GM23338 (cell line): Measurements from ENCODE around the gene RASL12. TPM values are rescaled to one million over a fixed set of nuclear protein-coding genes. Genes with fewer than 3 reads are reported as not detected.

Experiments
- ATAC-seq: fragments of 200-7000 bp; cut with Tn5 transposase; 3 replicates; pipeline ENCODE4 v1.9.1; 2020
- DNase-seq: peaks from one replicate; pipeline ENCODE4 v3.0.0-alpha.2; 2015; ENCODE audit warnings: low spot score
- H2AFZ ChIP-seq: fragments of 200-600 bp; sonication (generic); 2 replicates; pipeline ENCODE4 v1.8.0; 2016; ENCODE audit warnings: antibody characterized with exemption, mild to moderate bottlenecking, moderate library complexity
- H3F3A ChIP-seq: fragments of 200-600 bp; sonication (generic); replicated peaks from 2 replicates; pipeline ENCODE4 v1.8.0; 2017; ENCODE audit warnings: antibody characterized with exemption, mixed run types, low read depth
- H3K27ac ChIP-seq: fragments of 200-600 bp; sonication (generic); 2 replicates; pipeline ENCODE4 v1.6.1; 2016; ENCODE audit warnings: low read depth
- H3K27me3 ChIP-seq: fragments of 200-600 bp; sonication (generic); 2 replicates; pipeline ENCODE4 v1.8.0; 2016; ENCODE audit warnings: mild to moderate bottlenecking, mixed run types, moderate library complexity; ENCODE audit not compliant: insufficient read depth
- H3K36me3 ChIP-seq: fragments of 200-600 bp; sonication (generic); 2 replicates; pipeline ENCODE4 v1.8.0; 2016; ENCODE audit warnings: mild to moderate bottlenecking; ENCODE audit not compliant: insufficient read depth
- H3K4me1 ChIP-seq: fragments of 200-600 bp; sonication (generic); 2 replicates; pipeline ENCODE4 v1.8.0; 2016; ENCODE audit warnings: mild to moderate bottlenecking, moderate library complexity; ENCODE audit not compliant: insufficient read depth
- H3K4me2 ChIP-seq: fragments of 200-600 bp; sonication (generic); 2 replicates; pipeline ENCODE4 v1.7.1; 2017; ENCODE audit warnings: mixed run types
- H3K4me3 ChIP-seq: fragments of 200-600 bp; sonication (generic); 2 replicates; pipeline ENCODE4 v1.6.1; 2016; ENCODE audit warnings: mixed run types
- H3K79me2 ChIP-seq: fragments of 200-600 bp; sonication (generic); replicated peaks from 2 replicates; pipeline ENCODE4 v1.8.0; 2017; ENCODE audit warnings: mild to moderate bottlenecking; ENCODE audit not compliant: insufficient read depth
- H3K9me2 ChIP-seq: fragments of 200-600 bp; sonication (generic); 2 replicates; pipeline ENCODE4 v1.8.0; 2017; ENCODE audit not compliant: insufficient read depth
- H4K20me1 ChIP-seq: fragments of 200-600 bp; sonication (generic); replicated peaks from 2 replicates; pipeline ENCODE4 v1.8.0; 2017; ENCODE audit warnings: mild to moderate bottlenecking; ENCODE audit not compliant: insufficient read depth
- H3K27ac Mint-ChIP-seq: 2 replicates; pipeline ENCODE4 v1.8.0; 2020; ENCODE audit warnings: inconsistent platforms, mild to moderate bottlenecking, moderate library complexity, mixed read lengths
- H3K27me3 Mint-ChIP-seq: 3 replicates; pipeline ENCODE4 v1.8.0; 2022; ENCODE audit warnings: low read depth, mild to moderate bottlenecking, moderate library complexity, mixed read lengths, inconsistent platforms; ENCODE audit not compliant: insufficient read depth, poor library complexity
- H3K36me3 Mint-ChIP-seq: 3 replicates; pipeline ENCODE4 v1.8.0; 2021; ENCODE audit warnings: low read depth, mild to moderate bottlenecking, inconsistent platforms, moderate library complexity, mixed read lengths
- H3K4me1 Mint-ChIP-seq: 3 replicates; pipeline ENCODE4 v1.8.0; 2020; ENCODE audit warnings: mild to moderate bottlenecking, inconsistent platforms, mixed read lengths
- H3K4me3 Mint-ChIP-seq: 3 replicates; pipeline ENCODE4 v1.8.0; 2021; ENCODE audit warnings: moderate library complexity, mild to moderate bottlenecking, inconsistent platforms, mixed read lengths
- H3K9me3 Mint-ChIP-seq: 3 replicates; pipeline ENCODE4 v1.8.0; 2020; ENCODE audit warnings: moderate library complexity, mild to moderate bottlenecking, inconsistent platforms, mixed read lengths
- EZH2 ChIP-seq: fragments of 200-600 bp; sonication (generic); IDR thresholded peaks from one replicate; pipeline ENCODE4 v1.8.0; 2017; ENCODE audit warnings: antibody characterized with exemption, mild to moderate bottlenecking, low read depth; ENCODE audit not compliant: unreplicated experiment
- EZH2phosphoT487 ChIP-seq: fragments of 200-600 bp; sonication (generic); IDR thresholded peaks from one replicate; pipeline ENCODE4 v1.8.1; 2018; ENCODE audit warnings: antibody characterized with exemption; ENCODE audit not compliant: unreplicated experiment
- JUNB ChIP-seq: IDR thresholded peaks from one replicate; pipeline ENCODE4 v1.6.1; 2016; ENCODE audit warnings: antibody characterized with exemption; ENCODE audit not compliant: unreplicated experiment
- STAT1 ChIP-seq: IDR thresholded peaks from one replicate; pipeline ENCODE4 v1.6.1; 2016; ENCODE audit warnings: antibody characterized with exemption; ENCODE audit not compliant: unreplicated experiment
- ZNF114 ChIP-seq: fragments of 250-450 bp; sonication (Bioruptor Pico); IDR thresholded peaks from 2 replicates; pipeline ENCODE4 v1.5.0; 2020; ENCODE audit warnings: mild to moderate bottlenecking, moderate library complexity
- long read RNA-seq: library from polyadenylated mRNA; unstranded; transcript quantifications from one replicate; pipeline ENCODE4 v2.0.0, GENCODE V29; 2020; ENCODE audit not compliant: unreplicated experiment
- polyA plus RNA-seq: library from polyadenylated mRNA; unstranded; fragments of >200 nt; fragmentation: Nextera tagmentation; extraction: Ambion mirVana; gene quantifications from 2 replicates; pipeline ENCODE4 v1.2.1, GENCODE V29; 2016
- total RNA-seq: library from RNA; depleted of rRNA; stranded (reverse); fragments of >200 nt; shearing (Covaris generic); gene quantifications from 2 replicates; pipeline ENCODE4 v1.2.3, GENCODE V29; 2014; rRNA removed
- TF ChIP-seq, protein P1 (sequence below): IDR thresholded peaks from one replicate; pipeline ENCODE4 v1.6.1; 2018; ENCODE audit warnings: antibody characterized with exemption; ENCODE audit not compliant: unreplicated experiment
- TF ChIP-seq, protein P2 (sequence below), 2 experiments: fragments of 200-600 bp in 1 of 2; sonication (generic) in 1 of 2; conservative IDR thresholded peaks; 2 replicates each; pipeline versions ENCODE4 v1.5.1 to v1.6.1; 2016 to 2017; ENCODE audit warnings: antibody characterized with exemption in 2 of 2, low read depth in 2 of 2, mild to moderate bottlenecking in 2 of 2, moderate library complexity in 1 of 2
- TF ChIP-seq, protein P3 (sequence below): IDR thresholded peaks from 2 replicates; pipeline ENCODE4 v1.6.1; 2016; ENCODE audit warnings: antibody characterized with exemption

RASL12 gene, protein sequence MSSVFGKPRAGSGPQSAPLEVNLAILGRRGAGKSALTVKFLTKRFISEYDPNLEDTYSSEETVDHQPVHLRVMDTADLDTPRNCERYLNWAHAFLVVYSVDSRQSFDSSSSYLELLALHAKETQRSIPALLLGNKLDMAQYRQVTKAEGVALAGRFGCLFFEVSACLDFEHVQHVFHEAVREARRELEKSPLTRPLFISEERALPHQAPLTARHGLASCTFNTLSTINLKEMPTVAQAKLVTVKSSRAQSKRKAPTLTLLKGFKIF
- total RNA-seq (20.1 and 27.7 TPM in 2 replicates), polyA plus RNA-seq (4.5 and 5.4 TPM in 2 replicates)
- long read RNA-seq, partial matches to known transcripts, result 0 of 3 reads
- long read RNA-seq, other reads (novel, unspliced or antisense), result 2 of 3 reads

DNA sequence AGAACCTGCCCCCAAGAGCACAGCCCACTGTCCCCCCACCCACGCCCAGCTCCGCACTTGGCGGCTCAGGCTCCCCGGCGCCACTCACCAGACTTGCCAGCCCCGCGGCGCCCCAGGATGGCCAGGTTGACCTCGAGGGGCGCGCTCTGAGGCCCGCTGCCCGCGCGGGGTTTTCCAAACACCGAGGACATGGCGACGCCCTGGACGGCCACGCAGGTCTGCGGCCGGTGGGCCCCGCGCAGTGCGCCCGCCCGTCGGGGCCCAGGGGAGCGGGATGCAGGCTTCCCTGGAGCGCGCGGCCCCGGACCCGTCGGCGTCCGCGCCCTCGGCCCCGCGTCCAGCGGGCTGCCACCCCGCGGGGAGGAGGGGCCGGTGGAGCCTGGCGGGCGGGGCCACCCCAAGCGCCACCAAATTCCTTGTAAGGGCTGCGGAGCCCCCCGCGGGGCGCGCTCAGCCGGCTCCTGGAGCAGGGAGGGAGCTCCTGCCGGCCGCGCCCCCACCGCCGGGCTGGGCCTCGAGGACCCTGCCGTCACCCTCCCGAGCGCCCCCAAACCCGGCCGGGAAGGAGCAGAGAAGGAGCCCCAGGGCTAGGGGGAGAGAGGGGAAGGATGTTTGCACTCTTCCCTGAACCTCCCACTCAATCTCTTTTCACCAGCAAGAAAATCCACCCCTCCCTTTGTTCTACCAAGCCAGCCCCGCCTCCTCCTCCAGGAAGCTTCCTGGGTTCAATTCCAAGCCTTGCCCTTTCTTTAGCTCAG lies at the start of gene RASL12:
Gene RASL12, minus strand, starts transcription at position 347 of the 758 bp plus-strand sequence. Its CDS starts 156 bp downstream, at position 191.
- TF ChIP-seq, protein P1, sequence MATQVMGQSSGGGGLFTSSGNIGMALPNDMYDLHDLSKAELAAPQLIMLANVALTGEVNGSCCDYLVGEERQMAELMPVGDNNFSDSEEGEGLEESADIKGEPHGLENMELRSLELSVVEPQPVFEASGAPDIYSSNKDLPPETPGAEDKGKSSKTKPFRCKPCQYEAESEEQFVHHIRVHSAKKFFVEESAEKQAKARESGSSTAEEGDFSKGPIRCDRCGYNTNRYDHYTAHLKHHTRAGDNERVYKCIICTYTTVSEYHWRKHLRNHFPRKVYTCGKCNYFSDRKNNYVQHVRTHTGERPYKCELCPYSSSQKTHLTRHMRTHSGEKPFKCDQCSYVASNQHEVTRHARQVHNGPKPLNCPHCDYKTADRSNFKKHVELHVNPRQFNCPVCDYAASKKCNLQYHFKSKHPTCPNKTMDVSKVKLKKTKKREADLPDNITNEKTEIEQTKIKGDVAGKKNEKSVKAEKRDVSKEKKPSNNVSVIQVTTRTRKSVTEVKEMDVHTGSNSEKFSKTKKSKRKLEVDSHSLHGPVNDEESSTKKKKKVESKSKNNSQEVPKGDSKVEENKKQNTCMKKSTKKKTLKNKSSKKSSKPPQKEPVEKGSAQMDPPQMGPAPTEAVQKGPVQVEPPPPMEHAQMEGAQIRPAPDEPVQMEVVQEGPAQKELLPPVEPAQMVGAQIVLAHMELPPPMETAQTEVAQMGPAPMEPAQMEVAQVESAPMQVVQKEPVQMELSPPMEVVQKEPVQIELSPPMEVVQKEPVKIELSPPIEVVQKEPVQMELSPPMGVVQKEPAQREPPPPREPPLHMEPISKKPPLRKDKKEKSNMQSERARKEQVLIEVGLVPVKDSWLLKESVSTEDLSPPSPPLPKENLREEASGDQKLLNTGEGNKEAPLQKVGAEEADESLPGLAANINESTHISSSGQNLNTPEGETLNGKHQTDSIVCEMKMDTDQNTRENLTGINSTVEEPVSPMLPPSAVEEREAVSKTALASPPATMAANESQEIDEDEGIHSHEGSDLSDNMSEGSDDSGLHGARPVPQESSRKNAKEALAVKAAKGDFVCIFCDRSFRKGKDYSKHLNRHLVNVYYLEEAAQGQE, result no peak
- TF ChIP-seq, protein P2, sequence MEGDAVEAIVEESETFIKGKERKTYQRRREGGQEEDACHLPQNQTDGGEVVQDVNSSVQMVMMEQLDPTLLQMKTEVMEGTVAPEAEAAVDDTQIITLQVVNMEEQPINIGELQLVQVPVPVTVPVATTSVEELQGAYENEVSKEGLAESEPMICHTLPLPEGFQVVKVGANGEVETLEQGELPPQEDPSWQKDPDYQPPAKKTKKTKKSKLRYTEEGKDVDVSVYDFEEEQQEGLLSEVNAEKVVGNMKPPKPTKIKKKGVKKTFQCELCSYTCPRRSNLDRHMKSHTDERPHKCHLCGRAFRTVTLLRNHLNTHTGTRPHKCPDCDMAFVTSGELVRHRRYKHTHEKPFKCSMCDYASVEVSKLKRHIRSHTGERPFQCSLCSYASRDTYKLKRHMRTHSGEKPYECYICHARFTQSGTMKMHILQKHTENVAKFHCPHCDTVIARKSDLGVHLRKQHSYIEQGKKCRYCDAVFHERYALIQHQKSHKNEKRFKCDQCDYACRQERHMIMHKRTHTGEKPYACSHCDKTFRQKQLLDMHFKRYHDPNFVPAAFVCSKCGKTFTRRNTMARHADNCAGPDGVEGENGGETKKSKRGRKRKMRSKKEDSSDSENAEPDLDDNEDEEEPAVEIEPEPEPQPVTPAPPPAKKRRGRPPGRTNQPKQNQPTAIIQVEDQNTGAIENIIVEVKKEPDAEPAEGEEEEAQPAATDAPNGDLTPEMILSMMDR (conservative IDR thresholded peaks at IDR 0.05; ENCODE audit: low read depth in 2 of 2), result no peak
- TF ChIP-seq ZNF114 (CRISPR knock-in tag) (no peak), EZH2 (no peak), JUNB (no peak), STAT1 (no peak), EZH2phosphoT487 (no peak)
- TF ChIP-seq, protein P3, sequence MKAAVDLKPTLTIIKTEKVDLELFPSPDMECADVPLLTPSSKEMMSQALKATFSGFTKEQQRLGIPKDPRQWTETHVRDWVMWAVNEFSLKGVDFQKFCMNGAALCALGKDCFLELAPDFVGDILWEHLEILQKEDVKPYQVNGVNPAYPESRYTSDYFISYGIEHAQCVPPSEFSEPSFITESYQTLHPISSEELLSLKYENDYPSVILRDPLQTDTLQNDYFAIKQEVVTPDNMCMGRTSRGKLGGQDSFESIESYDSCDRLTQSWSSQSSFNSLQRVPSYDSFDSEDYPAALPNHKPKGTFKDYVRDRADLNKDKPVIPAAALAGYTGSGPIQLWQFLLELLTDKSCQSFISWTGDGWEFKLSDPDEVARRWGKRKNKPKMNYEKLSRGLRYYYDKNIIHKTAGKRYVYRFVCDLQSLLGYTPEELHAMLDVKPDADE, result no peak
- Histone ChIP-seq H3K4me1 (peaks cover 25% of the 10 kb centered on the region), H3K27ac (no peak within 1 kb of the TSS), H2AFZ (peak within 1 kb of the TSS; percentile 99), H3K9me2 (no peaks in the 10 kb centered on the region), H4K20me1 (0 out of 2 replicates have a peak, but pooled peaks cover 3% of the 10 kb centered on the region), H3K4me2 (peak within 1 kb of the TSS; percentile 93), H3K4me3 (peak within 1 kb of the TSS; percentile 73), H3K79me2 (no peaks in the 10 kb centered on the region), H3F3A (peaks cover 5% of the 10 kb centered on the region; the same call in 1 of the 2 replicates), H3K27me3 (peaks cover 11% of the 10 kb centered on the region), H3K36me3 (no peaks in the 10 kb centered on the region)
- Mint-ChIP-seq H3K27ac (no peak within 1 kb of the TSS), H3K36me3 (no peaks in the 10 kb centered on the region; the same call in 2 of the 3 replicates), H3K9me3 (peaks cover 3% of the 10 kb centered on the region; the same call in 1 of the 3 replicates), H3K4me3 (peak within 1 kb of the TSS; percentile 78), H3K4me1 (peaks cover 23% of the 10 kb centered on the region), H3K27me3 (peaks cover 17% of the 10 kb centered on the region)
- ATAC-seq (peak; percentile 57), DNase-seq (peak; percentile 79)
